Right lobe of liver (tissue), 4 donors: ENCODE data around the gene EHHADH.

Experiments
- CTCF ChIP-seq, 4 donors: fragments of 200-600 bp in 3 of 4; fragments of 450-650 bp in 1 of 4; IDR thresholded peaks; one replicate each; pipeline versions ENCODE4 v1.5.1 to v1.8.0; 2016 to 2022; ENCODE audit warnings: antibody characterized with exemption in 4 of 4, mild to moderate bottlenecking in 2 of 4
- POLR2A ChIP-seq: fragments of 450-650 bp; IDR thresholded peaks from one replicate; pipeline ENCODE4 v1.6.1; 2017; ENCODE audit warnings: antibody characterized with exemption, mild to moderate bottlenecking
- donor health status: DM: no; HTN: no; CAD: no.
- donor health status: DM: no; HTN: no; CAD: no.
- donor health status: DM: no; HTN: yes; CAD: no.

DNA sequence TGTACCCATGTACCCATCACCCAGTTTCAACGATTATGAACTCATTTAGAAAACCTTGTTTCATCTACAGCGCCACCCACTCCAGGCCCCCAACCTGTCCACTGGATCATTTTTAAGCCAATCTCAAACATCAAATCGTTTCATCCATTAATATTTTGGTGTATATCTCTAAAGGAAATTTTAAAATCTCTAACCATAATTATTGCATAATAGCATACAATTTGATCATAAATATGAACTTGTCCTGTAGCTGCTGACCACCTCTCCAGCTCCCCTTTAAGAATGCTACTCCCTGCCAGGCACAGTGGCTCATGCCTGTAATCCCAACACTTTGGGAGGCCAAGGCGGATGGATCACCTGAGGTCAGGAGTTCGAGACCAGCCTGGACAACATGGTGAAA is 98.2 kb downstream of the EHHADH start:
- TF ChIP-seq CTCF (IDR thresholded peaks at IDR 0.05) = no peak
- TF ChIP-seq POLR2A = no peak
